Neural progenitor cell (in vitro differentiated cells): ENCODE results near the gene DARS1. TPM values are rescaled to one million over a fixed set of nuclear protein-coding genes. Genes with fewer than 3 reads are reported as not detected.

Experiments
- DNase-seq: peaks from one replicate; pipeline ENCODE4 v3.0.0-alpha.2; 2016; ENCODE audit warnings: low spot score
- H2AFZ ChIP-seq: fragments of 200-600 bp; sonication (generic); replicated peaks from 2 replicates; pipeline ENCODE4 v1.6.1; 2016; ENCODE audit warnings: antibody characterized with exemption
- H3F3A ChIP-seq: fragments of 200-600 bp; sonication (generic); 2 replicates; pipeline ENCODE4 v1.6.1; 2016; ENCODE audit warnings: antibody characterized with exemption, low read depth
- H3K27ac ChIP-seq: fragments of 200-600 bp; sonication (generic); 2 replicates; pipeline ENCODE4 v1.5.1; 2016; ENCODE audit warnings: mild to moderate bottlenecking
- H3K27me3 ChIP-seq: fragments of 200-600 bp; sonication (generic); 2 replicates; pipeline ENCODE4 v1.6.1; 2016; ENCODE audit warnings: mild to moderate bottlenecking, moderate library complexity
- H3K36me3 ChIP-seq: fragments of 200-600 bp; sonication (generic); 2 replicates; pipeline ENCODE4 v1.5.1; 2016
- H3K4me1 ChIP-seq: fragments of 200-600 bp; sonication (generic); 2 replicates; pipeline ENCODE4 v1.6.1; 2016; ENCODE audit warnings: mixed run types
- H3K4me2 ChIP-seq: fragments of 200-600 bp; sonication (generic); 2 replicates; pipeline ENCODE4 v1.6.1; 2016
- H3K4me3 ChIP-seq: fragments of 200-600 bp; sonication (generic); 2 replicates; pipeline ENCODE4 v1.5.1; 2016
- H3K79me2 ChIP-seq: fragments of 200-600 bp; sonication (generic); 2 replicates; pipeline ENCODE4 v1.6.1; 2016; ENCODE audit warnings: low read depth
- H3K9ac ChIP-seq: fragments of 200-600 bp; sonication (generic); 2 replicates; pipeline ENCODE4 v1.6.1; 2016
- H3K9me3 ChIP-seq: fragments of 200-600 bp; sonication (generic); 2 replicates; pipeline ENCODE4 v1.5.1; 2016; ENCODE audit warnings: low read depth
- H4K20me1 ChIP-seq: fragments of 200-600 bp; sonication (generic); 2 replicates; pipeline ENCODE4 v1.6.1; 2016; ENCODE audit warnings: low read depth
- H3K27ac Mint-ChIP-seq: 3 replicates; pipeline ENCODE4 v1.8.0; 2021; ENCODE audit warnings: mixed read lengths
- H3K27me3 Mint-ChIP-seq: 2 replicates; pipeline ENCODE4 v1.8.0; 2022; ENCODE audit warnings: low read depth, mild to moderate bottlenecking, inconsistent platforms, moderate library complexity, mixed read lengths; ENCODE audit not compliant: insufficient read depth
- H3K36me3 Mint-ChIP-seq: 3 replicates; pipeline ENCODE4 v1.8.0; 2021; ENCODE audit warnings: mixed read lengths
- H3K4me1 Mint-ChIP-seq: 3 replicates; pipeline ENCODE4 v1.8.0; 2021; ENCODE audit warnings: mixed read lengths
- H3K4me3 Mint-ChIP-seq: 3 replicates; pipeline ENCODE4 v1.8.0; 2021; ENCODE audit warnings: mild to moderate bottlenecking, moderate library complexity, mixed read lengths
- H3K9me3 Mint-ChIP-seq: 3 replicates; pipeline ENCODE4 v1.8.0; 2020; ENCODE audit warnings: mixed read lengths
- CTCF ChIP-seq: fragments of 200-600 bp; sonication (generic); IDR thresholded peaks from 2 replicates; pipeline ENCODE4 v1.5.1; 2017; ENCODE audit warnings: antibody characterized with exemption, mild to moderate bottlenecking
- EZH2 ChIP-seq: fragments of 200-600 bp; sonication (generic); IDR thresholded peaks from 2 replicates; pipeline ENCODE4 v1.6.1; 2017; ENCODE audit warnings: antibody characterized with exemption, mild to moderate bottlenecking, moderate library complexity
- EZH2phosphoT487 ChIP-seq: fragments of 200-600 bp; sonication (generic); IDR thresholded peaks from 2 replicates; pipeline ENCODE4 v1.6.1; 2017; ENCODE audit warnings: antibody characterized with exemption
- total RNA-seq: library from RNA; depleted of rRNA; stranded (reverse); fragments of >200 nt; gene quantifications from 2 replicates; pipeline ENCODE4 v1.2.3, GENCODE V29; 2015; ENCODE audit warnings: low replicate concordance

DARS1 gene
- total RNA-seq, 1 donor from 2014 or later: 227 TPM

- H3K27me3 ChIP-seq: no peaks in the 10 kb centered on the region
- TF ChIP-seq EZH2phosphoT487 (no peak), EZH2 (no peak), CTCF (no peak)
- H3K4me3 ChIP-seq: no peak overlapping the region
- peaks cover 4% of the 10 kb centered on the region for H3F3A ChIP-seq
- H3K27me3 Mint-ChIP-seq: no peaks in the 10 kb centered on the region
- H3K36me3 Mint-ChIP-seq: peaks cover 34% of the 10 kb centered on the region
- H3K9me3 Mint-ChIP-seq: no peaks in the 10 kb centered on the region
- H3K9ac ChIP-seq: no peak overlapping the region
- no peak for DNase-seq
- H3K4me1 ChIP-seq: peaks cover 5% of the 10 kb centered on the region
- no peaks in the 10 kb centered on the region for H3K36me3 ChIP-seq
- no peak overlapping the region for H2AFZ ChIP-seq
- H3K9me3 ChIP-seq: no peaks in the 10 kb centered on the region
- H3K79me2 ChIP-seq: peaks cover 58% of the 10 kb centered on the region
- H3K4me1 Mint-ChIP-seq: no peaks in the 10 kb centered on the region
- H3K4me3 Mint-ChIP-seq: no peak overlapping the region
- H3K4me2 ChIP-seq: no peak overlapping the region
- H4K20me1 ChIP-seq: peaks cover 11% of the 10 kb centered on the region
- no peak overlapping the region for H3K27ac ChIP-seq
- H3K27ac Mint-ChIP-seq: no peak overlapping the region
Measured at GRCh38 chr2:135948642-135949355, 36.6 kb downstream of the DARS1 start.

GRCh38 chr2:135948141-135948540, 37.3 kb downstream of the DARS1 start:
- Histone ChIP-seq H3K4me1 (peaks cover 5% of the 10 kb centered on the region), H3K27ac (no peak overlapping the region), H3K36me3 (no peaks in the 10 kb centered on the region), H4K20me1 (peaks cover 11% of the 10 kb centered on the region), H2AFZ (no peak overlapping the region), H3K27me3 (no peaks in the 10 kb centered on the region), H3K4me3 (no peak overlapping the region), H3K9me3 (no peaks in the 10 kb centered on the region), H3F3A (peaks cover 4% of the 10 kb centered on the region), H3K4me2 (no peak overlapping the region), H3K79me2 (peaks cover 53% of the 10 kb centered on the region), H3K9ac (no peak overlapping the region)
- Mint-ChIP-seq H3K4me3 (no peak overlapping the region), H3K27me3 (no peaks in the 10 kb centered on the region), H3K36me3 (peaks cover 37% of the 10 kb centered on the region), H3K27ac (no peak overlapping the region), H3K4me1 (no peaks in the 10 kb centered on the region), H3K9me3 (peaks cover 2% of the 10 kb centered on the region)
- DNase-seq: no peak
- TF ChIP-seq EZH2phosphoT487 (no peak), CTCF (no peak)

- Histone ChIP-seq H3K79me2 (peaks cover 51% of the 10 kb centered on the region), H3K9ac (no peak overlapping the region), H4K20me1 (peaks cover 11% of the 10 kb centered on the region), H2AFZ (no peak overlapping the region), H3K4me2 (no peak overlapping the region), H3F3A (peaks cover 4% of the 10 kb centered on the region), H3K36me3 (no peaks in the 10 kb centered on the region), H3K4me1 (peaks cover 5% of the 10 kb centered on the region), H3K4me3 (no peak overlapping the region), H3K27me3 (no peaks in the 10 kb centered on the region), H3K9me3 (no peaks in the 10 kb centered on the region), H3K27ac (no peak overlapping the region)
- H3K27me3 Mint-ChIP-seq: no peaks in the 10 kb centered on the region
- no peak overlapping the region for H3K27ac Mint-ChIP-seq
- peaks cover 6% of the 10 kb centered on the region for H3K9me3 Mint-ChIP-seq
- H3K36me3 Mint-ChIP-seq: peaks cover 38% of the 10 kb centered on the region
- no peaks in the 10 kb centered on the region for H3K4me1 Mint-ChIP-seq
- TF ChIP-seq CTCF: no peak
- TF ChIP-seq EZH2phosphoT487: no peak
- TF ChIP-seq EZH2: no peak
- no peak for DNase-seq
- no peak overlapping the region for H3K4me3 Mint-ChIP-seq
Measured at GRCh38 chr2:135947483-135947882, 37.9 kb downstream of the DARS1 start.
